Ovary (tissue), 3 donors: ENCODE measurements around the gene ECHDC1.

Experiments
- CTCF ChIP-seq, 3 donors: fragments of 450-650 bp in 2 of 3; fragments of 200-600 bp in 1 of 3; IDR thresholded peaks; one replicate each; pipeline versions ENCODE4 v1.5.1 to v1.8.0; 2016 to 2022; ENCODE audit warnings: antibody characterized with exemption in 3 of 3, mild to moderate bottlenecking in 1 of 3
- EP300 ChIP-seq: sonication (generic); formaldehyde crosslinking; IDR thresholded peaks from one replicate; pipeline ENCODE4 v1.6.1; 2017; ENCODE audit warnings: antibody characterized with exemption
- POLR2A ChIP-seq: fragments of 450-650 bp; IDR thresholded peaks from one replicate; pipeline ENCODE4 v1.6.1; 2017; ENCODE audit warnings: antibody characterized with exemption, mild to moderate bottlenecking, moderate library complexity
- donor health status: DM: no; HTN: no; CAD: no.

- TF ChIP-seq CTCF (IDR thresholded peaks at IDR 0.05) (no peak), POLR2A (no peak), EP300 (no peak)
Observed at GRCh38 chr6:127301199-127301700, 42.2 kb downstream of the ECHDC1 start.
